Smooth muscle cell (in vitro differentiated cells): ENCODE measurements around the gene PCDHB13. TPM values are rescaled to one million over a fixed set of nuclear protein-coding genes. Genes with fewer than 3 reads are reported as not detected.
"Not testable (repeated sequence)": the region's sequence is repeated elsewhere in the genome, so short reads cannot be mapped to it uniquely, and the experiment has no call there.

Experiments
- DNase-seq: peaks from one replicate; lab custom pipeline; 2025; ENCODE audit not compliant: unreplicated experiment; lab: John Stamatoyannopoulos, UW
- H2AFZ ChIP-seq: fragments of 200-600 bp; sonication (generic); 2 replicates; pipeline ENCODE4 v1.6.0; 2016; ENCODE audit warnings: antibody characterized with exemption, low read depth, mild to moderate bottlenecking
- H3F3A ChIP-seq: fragments of 200-600 bp; sonication (generic); 2 replicates; pipeline ENCODE4 v1.6.0; 2017; ENCODE audit warnings: antibody characterized with exemption, low read depth
- H3K27ac ChIP-seq: fragments of 200-600 bp; sonication (generic); 2 replicates; pipeline ENCODE4 v1.5.1; 2016; ENCODE audit warnings: low read depth, mild to moderate bottlenecking
- H3K27me3 ChIP-seq: fragments of 200-600 bp; sonication (generic); 2 replicates; pipeline ENCODE4 v1.6.1; 2016; ENCODE audit warnings: low read depth, mild to moderate bottlenecking
- H3K36me3 ChIP-seq: fragments of 200-600 bp; sonication (generic); 2 replicates; pipeline ENCODE4 v1.5.1; 2016; ENCODE audit warnings: low read depth
- H3K4me1 ChIP-seq: fragments of 200-600 bp; sonication (generic); 2 replicates; pipeline ENCODE4 v1.5.1; 2016; ENCODE audit warnings: low read depth
- H3K4me2 ChIP-seq: fragments of 200-600 bp; sonication (generic); 2 replicates; pipeline ENCODE4 v1.6.0; 2016; ENCODE audit warnings: mild to moderate bottlenecking
- H3K4me3 ChIP-seq: fragments of 200-600 bp; sonication (generic); 2 replicates; pipeline ENCODE4 v1.5.1; 2016; ENCODE audit warnings: mild to moderate bottlenecking
- H3K79me2 ChIP-seq: fragments of 200-600 bp; sonication (generic); 2 replicates; pipeline ENCODE4 v1.6.0; 2016; ENCODE audit warnings: low read depth, mild to moderate bottlenecking
- H3K9ac ChIP-seq: fragments of 200-600 bp; sonication (generic); 2 replicates; pipeline ENCODE4 v1.6.0; 2016; ENCODE audit warnings: low read depth
- H3K9me3 ChIP-seq: fragments of 200-600 bp; sonication (generic); replicated peaks from 2 replicates; pipeline ENCODE4 v1.5.1; 2016; ENCODE audit warnings: low read depth
- H4K20me1 ChIP-seq: fragments of 200-600 bp; sonication (generic); 2 replicates; pipeline ENCODE4 v1.6.0; 2016; ENCODE audit warnings: low read depth
- WGBS: methylation state at CpG from one replicate; pipeline ENCODE4 v1.1.7; 2016; ENCODE audit warnings: low lambda C conversion rate; 5-methylcytosine and 5-hydroxymethylcytosine counted together
- polyA plus RNA-seq: library from polyadenylated mRNA; unstranded; fragments of >200 nt; fragmentation: Nextera tagmentation; extraction: Ambion mirVana; gene quantifications from 2 replicates; pipeline ENCODE4 v1.2.1, GENCODE V29; 2016
- total RNA-seq: library from RNA; depleted of rRNA; stranded (reverse); fragments of >200 nt; gene quantifications from 2 replicates; pipeline ENCODE4 v1.2.3, GENCODE V29; 2014
- TF ChIP-seq, protein P1 (sequence below): fragments of 200-600 bp; sonication (generic); IDR thresholded peaks from 2 replicates; pipeline ENCODE4 v1.5.1; 2017; ENCODE audit warnings: borderline replicate concordance, mild to moderate bottlenecking, antibody characterized with exemption; ENCODE audit not compliant: insufficient read depth, poor library complexity, severe bottlenecking

PCDHB13 gene
- total and polyA plus RNA-seq, 2 experiments from 2014 or later: 2.6 to 4.4 TPM

DNA sequence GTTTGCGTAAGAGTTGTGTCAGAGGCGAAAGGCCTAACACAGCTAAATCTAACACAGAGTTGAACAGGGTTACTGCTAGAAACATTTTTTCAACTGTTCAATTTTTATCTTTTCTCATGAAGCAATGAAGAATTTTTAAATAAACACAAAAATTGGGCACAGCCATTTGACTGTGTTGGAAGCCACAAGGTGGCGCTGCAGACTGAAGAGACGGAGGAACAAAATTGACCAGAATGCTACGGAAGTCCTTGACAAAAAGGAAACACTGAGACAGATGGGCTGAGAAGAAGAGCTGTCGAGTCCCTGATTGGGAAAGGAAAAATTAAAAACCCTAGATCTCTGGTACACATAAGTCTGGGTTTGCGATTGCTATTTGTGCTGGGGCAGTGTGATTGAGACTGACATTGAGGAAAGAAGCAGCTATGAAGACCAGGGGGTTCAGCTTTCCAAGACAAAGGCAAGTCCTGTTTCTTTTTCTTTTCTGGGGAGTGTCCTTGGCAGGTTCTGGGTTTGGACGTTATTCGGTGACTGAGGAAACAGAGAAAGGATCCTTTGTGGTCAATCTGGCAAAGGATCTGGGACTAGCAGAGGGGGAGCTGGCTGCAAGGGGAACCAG is 26.7 kb upstream of the PCDHB13 start, which contains the start of gene PCDHB9:
Gene PCDHB9 (plus strand): TSS at position 265 of the 616 bp plus-strand sequence. CDS start 158 bp downstream, at position 423.
- WGBS: 44% methylated on average over 9 of the region's 9 CpGs
- DNase-seq: no peak

DNA sequence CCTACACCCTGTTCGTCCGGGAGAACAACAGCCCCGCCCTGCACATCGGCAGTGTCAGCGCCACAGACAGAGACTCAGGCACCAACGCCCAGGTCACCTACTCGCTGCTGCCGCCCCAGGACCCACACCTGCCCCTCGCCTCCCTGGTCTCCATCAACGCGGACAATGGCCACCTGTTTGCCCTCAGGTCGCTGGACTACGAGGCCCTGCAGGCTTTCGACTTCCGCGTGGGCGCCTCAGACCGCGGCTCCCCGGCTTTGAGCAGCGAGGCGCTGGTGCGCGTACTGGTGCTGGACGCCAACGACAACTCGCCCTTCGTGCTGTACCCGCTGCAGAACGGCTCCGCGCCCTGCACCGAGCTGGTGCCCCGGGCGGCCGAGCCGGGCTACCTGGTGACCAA is 25.0 kb upstream of the PCDHB13 start:
- H2AFZ ChIP-seq, H3K79me2 ChIP-seq, DNase-seq, H3K9ac ChIP-seq, H3K4me3 ChIP-seq, H4K20me1 ChIP-seq, H3K27ac ChIP-seq, H3K36me3 ChIP-seq, H3K9me3 ChIP-seq, H3F3A ChIP-seq, H3K4me1 ChIP-seq, H3K27me3 ChIP-seq, H3K4me2 ChIP-seq: not testable (repeated sequence)
- WGBS: 95% methylated on average over 25 of the region's 37 CpGs

More for the DNA sequence above, 26.7 kb upstream of the PCDHB13 start, which contains the start of gene PCDHB9:
- no peak within 1 kb of the TSS for H3K27ac ChIP-seq
- no peak within 1 kb of the TSS for H2AFZ ChIP-seq
- H3K4me1 ChIP-seq: no peaks in the 10 kb centered on the region
- H4K20me1 ChIP-seq: no peaks in the 10 kb centered on the region
- no peaks in the 10 kb centered on the region for H3K27me3 ChIP-seq
- TF ChIP-seq, protein P1, sequence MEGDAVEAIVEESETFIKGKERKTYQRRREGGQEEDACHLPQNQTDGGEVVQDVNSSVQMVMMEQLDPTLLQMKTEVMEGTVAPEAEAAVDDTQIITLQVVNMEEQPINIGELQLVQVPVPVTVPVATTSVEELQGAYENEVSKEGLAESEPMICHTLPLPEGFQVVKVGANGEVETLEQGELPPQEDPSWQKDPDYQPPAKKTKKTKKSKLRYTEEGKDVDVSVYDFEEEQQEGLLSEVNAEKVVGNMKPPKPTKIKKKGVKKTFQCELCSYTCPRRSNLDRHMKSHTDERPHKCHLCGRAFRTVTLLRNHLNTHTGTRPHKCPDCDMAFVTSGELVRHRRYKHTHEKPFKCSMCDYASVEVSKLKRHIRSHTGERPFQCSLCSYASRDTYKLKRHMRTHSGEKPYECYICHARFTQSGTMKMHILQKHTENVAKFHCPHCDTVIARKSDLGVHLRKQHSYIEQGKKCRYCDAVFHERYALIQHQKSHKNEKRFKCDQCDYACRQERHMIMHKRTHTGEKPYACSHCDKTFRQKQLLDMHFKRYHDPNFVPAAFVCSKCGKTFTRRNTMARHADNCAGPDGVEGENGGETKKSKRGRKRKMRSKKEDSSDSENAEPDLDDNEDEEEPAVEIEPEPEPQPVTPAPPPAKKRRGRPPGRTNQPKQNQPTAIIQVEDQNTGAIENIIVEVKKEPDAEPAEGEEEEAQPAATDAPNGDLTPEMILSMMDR: peak; percentile 51
- H3K4me3 ChIP-seq: peak within 1 kb of the TSS; percentile 26
- H3F3A ChIP-seq: no peaks in the 10 kb centered on the region
- no peak within 1 kb of the TSS for H3K9ac ChIP-seq
- peaks cover 8% of the 10 kb centered on the region for H3K9me3 ChIP-seq
- H3K79me2 ChIP-seq: no peaks in the 10 kb centered on the region
- peak within 1 kb of the TSS; percentile 43 for H3K4me2 ChIP-seq
- H3K36me3 ChIP-seq: no peaks in the 10 kb centered on the region

DNA sequence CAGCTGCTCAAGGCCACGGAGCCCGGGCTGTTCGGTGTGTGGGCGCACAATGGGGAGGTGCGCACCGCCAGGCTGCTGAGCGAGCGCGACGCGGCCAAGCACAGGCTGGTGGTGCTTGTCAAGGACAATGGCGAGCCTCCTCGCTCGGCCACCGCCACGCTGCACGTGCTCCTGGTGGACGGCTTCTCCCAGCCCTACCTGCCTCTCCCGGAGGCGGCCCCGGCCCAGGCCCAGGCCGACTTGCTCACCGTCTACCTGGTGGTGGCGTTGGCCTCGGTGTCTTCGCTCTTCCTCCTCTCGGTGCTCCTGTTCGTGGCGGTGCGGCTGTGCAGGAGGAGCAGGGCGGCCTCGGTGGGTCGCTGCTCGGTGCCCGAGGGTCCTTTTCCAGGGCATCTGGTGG is 24.6 kb upstream of the PCDHB13 start:
- not testable (repeated sequence) for H3K27ac ChIP-seq, H4K20me1 ChIP-seq, DNase-seq, H3K4me1 ChIP-seq, H3K79me2 ChIP-seq, H2AFZ ChIP-seq, H3K4me2 ChIP-seq, H3F3A ChIP-seq, H3K36me3 ChIP-seq, H3K4me3 ChIP-seq, H3K9me3 ChIP-seq, H3K9ac ChIP-seq, H3K27me3 ChIP-seq
- WGBS: 95% methylated on average over 18 of the region's 35 CpGs

DNA sequence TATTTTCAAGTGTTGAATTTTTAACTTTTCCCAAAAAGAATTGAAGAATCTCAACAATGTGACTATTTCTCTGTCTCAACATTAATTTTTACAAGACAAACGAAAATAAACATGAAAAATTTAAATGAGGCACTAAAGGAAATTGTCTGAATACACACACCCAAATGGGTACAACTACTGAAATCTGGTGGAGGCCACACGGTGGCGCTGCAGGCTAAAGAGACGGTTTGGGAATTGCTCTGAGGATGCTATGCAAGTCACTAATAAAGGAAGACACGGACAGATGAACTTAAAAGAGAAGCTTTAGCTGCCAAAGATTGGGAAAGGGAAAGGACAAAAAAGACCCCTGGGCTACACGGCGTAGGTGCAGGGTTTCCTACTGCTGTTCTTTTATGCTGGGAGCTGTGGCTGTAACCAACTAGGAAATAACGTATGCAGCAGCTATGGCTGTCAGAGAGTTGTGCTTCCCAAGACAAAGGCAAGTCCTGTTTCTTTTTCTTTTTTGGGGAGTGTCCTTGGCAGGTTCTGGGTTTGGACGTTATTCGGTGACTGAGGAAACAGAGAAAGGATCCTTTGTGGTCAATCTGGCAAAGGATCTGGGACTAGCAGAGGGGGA is 21.5 kb upstream of the PCDHB13 start, which contains the start of gene PCDHB10:
Gene PCDHB10 (plus strand): TSS at position 244 of the 616 bp plus-strand sequence. CDS start 200 bp downstream, at position 444.
- WGBS: 23% methylated on average over 10 of the region's 10 CpGs
- Histone ChIP-seq H3K79me2 (no peaks in the 10 kb centered on the region), H3K36me3 (no peaks in the 10 kb centered on the region), H3K27ac (no peak within 1 kb of the TSS), H3K4me3 (peak within 1 kb of the TSS; percentile 26), H4K20me1 (no peaks in the 10 kb centered on the region), H3K9ac (no peak within 1 kb of the TSS), H3K9me3 (peaks cover 6% of the 10 kb centered on the region), H3F3A (no peaks in the 10 kb centered on the region), H3K27me3 (no peaks in the 10 kb centered on the region), H3K4me2 (no peak within 1 kb of the TSS), H3K4me1 (no peaks in the 10 kb centered on the region), H2AFZ (no peak within 1 kb of the TSS)
- TF ChIP-seq, protein P1: peak; percentile 41
- DNase-seq: no peak

DNA sequence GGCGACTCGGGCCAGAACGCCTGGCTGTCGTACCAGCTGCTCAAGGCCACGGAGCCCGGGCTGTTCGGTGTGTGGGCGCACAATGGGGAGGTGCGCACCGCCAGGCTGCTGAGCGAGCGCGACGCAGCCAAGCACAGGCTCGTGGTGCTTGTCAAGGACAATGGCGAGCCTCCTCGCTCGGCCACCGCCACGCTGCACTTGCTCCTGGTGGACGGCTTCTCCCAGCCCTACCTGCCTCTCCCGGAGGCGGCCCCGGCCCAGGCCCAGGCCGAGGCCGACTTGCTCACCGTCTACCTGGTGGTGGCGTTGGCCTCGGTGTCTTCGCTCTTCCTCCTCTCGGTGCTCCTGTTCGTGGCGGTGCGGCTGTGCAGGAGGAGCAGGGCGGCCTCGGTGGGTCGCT is 19.4 kb upstream of the PCDHB13 start:
- H4K20me1 ChIP-seq, H3K36me3 ChIP-seq, H3F3A ChIP-seq, H2AFZ ChIP-seq, H3K27me3 ChIP-seq, H3K27ac ChIP-seq, H3K4me2 ChIP-seq, DNase-seq, H3K79me2 ChIP-seq, H3K9ac ChIP-seq, H3K4me3 ChIP-seq, H3K4me1 ChIP-seq, H3K9me3 ChIP-seq: not testable (repeated sequence)
- 98% methylated on average over 14 of the region's 37 CpGs for WGBS
